Esophagus squamous epithelium (tissue), 4 donors: ENCODE measurements around the gene FAIM2.

Experiments used
- POLR2A ChIP-seq, 4 donors: fragments of 450-650 bp; IDR thresholded peaks; one replicate each; pipeline ENCODE4 v1.6.1; 2017; ENCODE audit warnings: antibody characterized with exemption in 4 of 4, mild to moderate bottlenecking in 4 of 4, moderate library complexity in 3 of 4
- TF ChIP-seq, protein P1 (sequence below), 6 experiments: fragments of 450-650 bp in 4 of 6; fragments of 200-600 bp in 2 of 6; sonication (generic) in 2 of 6; IDR thresholded peaks; one replicate each; pipeline ENCODE4 v1.5.1; 2016 to 2019; ENCODE audit warnings: antibody characterized with exemption in 6 of 6, mild to moderate bottlenecking in 4 of 6, moderate library complexity in 4 of 6

DNA sequence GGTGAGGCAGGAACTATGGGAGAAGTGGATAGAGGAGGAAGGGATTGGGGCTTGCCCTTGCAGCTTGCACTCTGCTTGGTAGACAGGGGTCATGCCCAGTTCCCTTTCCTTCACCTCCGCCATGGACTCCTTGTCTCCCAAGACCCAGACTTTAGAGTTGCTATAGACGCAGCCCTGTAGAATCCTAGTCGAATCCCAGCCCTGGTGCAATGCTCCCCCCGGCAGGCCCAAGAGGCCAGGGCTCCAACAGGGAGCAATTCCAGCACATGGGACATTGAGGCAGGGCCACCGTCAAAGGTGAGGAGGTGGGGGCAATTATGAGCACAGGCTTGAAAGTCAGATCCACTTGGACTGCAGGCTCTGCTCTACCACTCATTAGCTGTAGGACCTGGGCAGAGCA, 31.3 kb downstream of the FAIM2 start:
- TF ChIP-seq, protein P1, sequence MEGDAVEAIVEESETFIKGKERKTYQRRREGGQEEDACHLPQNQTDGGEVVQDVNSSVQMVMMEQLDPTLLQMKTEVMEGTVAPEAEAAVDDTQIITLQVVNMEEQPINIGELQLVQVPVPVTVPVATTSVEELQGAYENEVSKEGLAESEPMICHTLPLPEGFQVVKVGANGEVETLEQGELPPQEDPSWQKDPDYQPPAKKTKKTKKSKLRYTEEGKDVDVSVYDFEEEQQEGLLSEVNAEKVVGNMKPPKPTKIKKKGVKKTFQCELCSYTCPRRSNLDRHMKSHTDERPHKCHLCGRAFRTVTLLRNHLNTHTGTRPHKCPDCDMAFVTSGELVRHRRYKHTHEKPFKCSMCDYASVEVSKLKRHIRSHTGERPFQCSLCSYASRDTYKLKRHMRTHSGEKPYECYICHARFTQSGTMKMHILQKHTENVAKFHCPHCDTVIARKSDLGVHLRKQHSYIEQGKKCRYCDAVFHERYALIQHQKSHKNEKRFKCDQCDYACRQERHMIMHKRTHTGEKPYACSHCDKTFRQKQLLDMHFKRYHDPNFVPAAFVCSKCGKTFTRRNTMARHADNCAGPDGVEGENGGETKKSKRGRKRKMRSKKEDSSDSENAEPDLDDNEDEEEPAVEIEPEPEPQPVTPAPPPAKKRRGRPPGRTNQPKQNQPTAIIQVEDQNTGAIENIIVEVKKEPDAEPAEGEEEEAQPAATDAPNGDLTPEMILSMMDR (IDR thresholded peaks at IDR 0.05): no peak
- TF ChIP-seq POLR2A (IDR thresholded peaks at IDR 0.05): no peak
